HepG2 (cell line): ENCODE results near the gene TTC21B. TPM values are rescaled to one million over a fixed set of nuclear protein-coding genes. Genes with fewer than 3 reads are reported as not detected.
A peak's percentile ranks its signal among the peaks of the same experiment; 100 is the strongest.

Experiments
- ADNP ChIP-seq: sonication (generic); formaldehyde crosslinking; IDR thresholded peaks from 2 replicates; pipeline ENCODE4 v1.4.0; 2020; ENCODE audit warnings: missing genetic modification reagents
- CSRNP1 ChIP-seq: sonication (generic); formaldehyde crosslinking; IDR thresholded peaks from 2 replicates; pipeline ENCODE4 v1.8.1; 2023; ENCODE audit warnings: mild to moderate bottlenecking, missing genetic modification reagents
- FOXC1 ChIP-seq: sonication (generic); formaldehyde crosslinking; IDR thresholded peaks from 2 replicates; pipeline ENCODE4 v1.8.0; 2022; ENCODE audit warnings: mild to moderate bottlenecking, missing genetic modification reagents, borderline replicate concordance
- FOXP1 ChIP-seq, 2 experiments: fragments of 450-650 bp in 1 of 2; IDR thresholded peaks; 2 replicates each; pipeline ENCODE4 v1.6.1; 2017 to 2018; ENCODE audit warnings: antibody characterized with exemption in 1 of 2
- GFI1 ChIP-seq: sonication (generic); formaldehyde crosslinking; IDR thresholded peaks from 2 replicates; pipeline ENCODE4 v1.5.0; 2020; ENCODE audit warnings: missing genetic modification reagents, mild to moderate bottlenecking, borderline replicate concordance
- HMG20B ChIP-seq: conservative IDR thresholded peaks from 2 replicates; pipeline ENCODE4 v1.6.1; 2016; ENCODE audit warnings: missing genetic modification reagents, missing compliant biosample characterization
- NR2C2 ChIP-seq: sonication (generic); formaldehyde crosslinking; IDR thresholded peaks from 2 replicates; pipeline ENCODE4 v1.4.0; 2020; ENCODE audit warnings: missing genetic modification reagents, mild to moderate bottlenecking, moderate library complexity, borderline replicate concordance
- SAP130 ChIP-seq: IDR thresholded peaks from 2 replicates; pipeline ENCODE4 v1.6.1; 2016; ENCODE audit warnings: low read depth
- SOX13 ChIP-seq, 3 experiments: fragments of 450-650 bp in 1 of 3; sonication (generic) in 1 of 3; formaldehyde crosslinking in 1 of 3; IDR thresholded peaks in 2 of 3; conservative IDR thresholded peaks in 1 of 3; 2 replicates each; pipeline versions ENCODE4 v1.5.0 to v1.6.1; 2016 to 2020; ENCODE audit warnings: antibody characterized with exemption in 1 of 3, mild to moderate bottlenecking in 1 of 3, missing compliant biosample characterization in 1 of 3, missing genetic modification reagents in 1 of 3, moderate library complexity in 1 of 3
- SRF ChIP-seq: IDR thresholded peaks from 2 replicates; pipeline ENCODE4 v1.6.1; 2011; ENCODE audit warnings: mild to moderate bottlenecking, low read depth, low read length, moderate library complexity
- TBX2 ChIP-seq: sonication (generic); formaldehyde crosslinking; IDR thresholded peaks from 2 replicates; pipeline ENCODE4 v1.5.0; 2020; ENCODE audit warnings: missing genetic modification reagents, mild to moderate bottlenecking, borderline replicate concordance
- ZMYM4 ChIP-seq: sonication (generic); formaldehyde crosslinking; IDR thresholded peaks from 2 replicates; pipeline ENCODE4 v1.8.1; 2023; ENCODE audit warnings: mild to moderate bottlenecking, missing genetic modification reagents
- ZNF317 ChIP-seq: sonication (generic); formaldehyde crosslinking; IDR thresholded peaks from 2 replicates; pipeline ENCODE4 v1.5.0; 2020; ENCODE audit warnings: mild to moderate bottlenecking, missing genetic modification reagents
- ZNF335 ChIP-seq: sonication (generic); formaldehyde crosslinking; IDR thresholded peaks from 2 replicates; pipeline ENCODE4 v1.4.0; 2020; ENCODE audit warnings: missing genetic modification reagents
- ZNF549 ChIP-seq: sonication (generic); formaldehyde crosslinking; IDR thresholded peaks from 2 replicates; pipeline ENCODE4 v1.5.0; 2020; ENCODE audit warnings: missing genetic modification reagents
- ZNF564 ChIP-seq: sonication (generic); formaldehyde crosslinking; IDR thresholded peaks from 2 replicates; pipeline ENCODE4 v1.8.1; 2023; ENCODE audit warnings: mild to moderate bottlenecking, missing genetic modification reagents
- ZNF607 ChIP-seq: sonication (generic); formaldehyde crosslinking; IDR thresholded peaks from 2 replicates; pipeline ENCODE4 v1.5.1; 2020; ENCODE audit warnings: missing genetic modification reagents, mild to moderate bottlenecking, borderline replicate concordance
- ZNF652 ChIP-seq: IDR thresholded peaks from 2 replicates; pipeline ENCODE4 v1.6.1; 2016; ENCODE audit warnings: low read depth, borderline replicate concordance
- ZNF75D ChIP-seq: sonication (generic); formaldehyde crosslinking; IDR thresholded peaks from 2 replicates; pipeline ENCODE4 v1.8.1; 2023; ENCODE audit warnings: missing genetic modification reagents, mild to moderate bottlenecking, borderline replicate concordance
- polyA plus RNA-seq, 8 experiments: library from polyadenylated mRNA; depleted of rRNA in 3 of 8; stranded (reverse) in 7 of 8; unstranded in 1 of 8; fragments of >200 nt; fragmentation: Illumina TruSeq in 4 of 8; extraction: Trizol in 4 of 8; gene quantifications; 2 replicates each; pipeline versions ENCODE4 v1.2.1 to v1.2.3, GENCODE V29; 2011 to 2016; ENCODE audit warnings: low read depth in 4 of 8, missing spikeins in 1 of 8, mixed read lengths in 1 of 8; ENCODE audit not compliant: insufficient read depth in 1 of 8
- total RNA-seq, 5 experiments: library from RNA; depleted of rRNA; stranded (reverse); fragments of >200 nt; fragmentation: Illumina TruSeq; extraction: Trizol; gene quantifications; 2 replicates each; pipeline ENCODE4 v1.2.3, GENCODE V29; 2016; ENCODE audit warnings: low read depth in 1 of 5
- TF ChIP-seq, protein P1 (sequence below): sonication (generic); formaldehyde crosslinking; IDR thresholded peaks from 2 replicates; pipeline ENCODE4 v1.8.0; 2022; ENCODE audit warnings: mild to moderate bottlenecking, missing genetic modification reagents, moderate library complexity
- TF ChIP-seq, protein P2 (sequence below): sonication (generic); formaldehyde crosslinking; IDR thresholded peaks from 2 replicates; pipeline ENCODE4 v1.8.0; 2022; ENCODE audit warnings: mild to moderate bottlenecking, missing genetic modification reagents, borderline replicate concordance
- TF ChIP-seq, protein P3 (sequence below): fragments of 450-650 bp; IDR thresholded peaks from 2 replicates; pipeline ENCODE4 v1.6.1; 2017; ENCODE audit warnings: mild to moderate bottlenecking

Gene TTC21B
- total and polyA plus RNA-seq, 2 of the 13 experiments (the other 11 are each of a cell fraction or from before 2014, with no cell fraction given), result 39.1 to 67.1 TPM

DNA sequence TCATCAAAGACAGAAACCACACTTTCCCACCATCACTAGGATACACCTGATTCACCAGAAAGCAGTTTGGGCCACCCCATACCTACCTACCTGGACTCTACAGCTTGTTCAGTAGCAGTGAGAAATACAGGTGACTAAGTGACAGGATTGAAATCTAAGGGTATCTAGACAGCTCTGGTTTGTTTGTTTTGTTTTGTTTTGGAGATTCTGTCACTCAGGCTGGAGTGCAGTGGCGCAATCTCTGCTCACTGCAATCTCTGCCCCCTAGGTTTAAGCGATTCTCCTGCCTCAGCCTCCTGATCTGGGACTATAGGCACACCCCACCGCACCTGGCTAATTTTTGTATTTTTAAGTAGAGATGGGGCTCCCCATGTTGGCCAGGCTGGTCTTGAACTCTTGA lies 3.1 kb downstream of the TTC21B start (continued):
- TF ChIP-seq, protein P1, sequence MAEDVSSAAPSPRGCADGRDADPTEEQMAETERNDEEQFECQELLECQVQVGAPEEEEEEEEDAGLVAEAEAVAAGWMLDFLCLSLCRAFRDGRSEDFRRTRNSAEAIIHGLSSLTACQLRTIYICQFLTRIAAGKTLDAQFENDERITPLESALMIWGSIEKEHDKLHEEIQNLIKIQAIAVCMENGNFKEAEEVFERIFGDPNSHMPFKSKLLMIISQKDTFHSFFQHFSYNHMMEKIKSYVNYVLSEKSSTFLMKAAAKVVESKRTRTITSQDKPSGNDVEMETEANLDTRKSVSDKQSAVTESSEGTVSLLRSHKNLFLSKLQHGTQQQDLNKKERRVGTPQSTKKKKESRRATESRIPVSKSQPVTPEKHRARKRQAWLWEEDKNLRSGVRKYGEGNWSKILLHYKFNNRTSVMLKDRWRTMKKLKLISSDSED (CRISPR knock-in tag), result no peak
- TF ChIP-seq ZNF317 (CRISPR knock-in tag), result no peak
- TF ChIP-seq CSRNP1, result no peak
- TF ChIP-seq, protein P2, sequence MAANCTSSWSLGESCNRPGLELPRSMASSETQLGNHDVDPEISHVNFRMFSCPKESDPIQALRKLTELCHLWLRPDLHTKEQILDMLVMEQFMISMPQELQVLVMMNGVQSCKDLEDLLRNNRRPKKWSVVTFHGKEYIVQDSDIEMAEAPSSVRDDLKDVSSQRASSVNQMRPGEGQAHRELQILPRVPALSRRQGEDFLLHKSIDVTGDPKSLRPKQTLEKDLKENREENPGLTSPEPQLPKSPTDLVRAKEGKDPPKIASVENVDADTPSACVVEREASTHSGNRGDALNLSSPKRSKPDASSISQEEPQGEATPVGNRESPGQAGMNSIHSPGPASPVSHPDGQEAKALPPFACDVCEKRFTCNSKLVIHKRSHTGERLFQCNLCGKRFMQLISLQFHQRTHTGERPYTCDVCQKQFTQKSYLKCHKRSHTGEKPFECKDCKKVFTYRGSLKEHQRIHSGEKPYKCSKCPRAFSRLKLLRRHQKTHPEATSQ (CRISPR knock-in tag), result no peak
- TF ChIP-seq SOX13 (IDR thresholded peaks at IDR 0.05), result no peak
- peak in 1 of 2 experiments; percentile 19; a peak in 1 of 4 replicates for TF ChIP-seq SOX13 (CRISPR knock-in tag; conservative IDR thresholded peaks at IDR 0.05 in 1 of 2, IDR thresholded peaks at IDR 0.05 in 1 of 2)
- no peak for TF ChIP-seq ADNP (CRISPR knock-in tag)
- TF ChIP-seq FOXP1 (IDR thresholded peaks at IDR 0.05), result no peak
- TF ChIP-seq FOXP1 (CRISPR knock-in tag; IDR thresholded peaks at IDR 0.05), result peak; percentile 36; the same call in 1 of the 2 replicates
- no peak for TF ChIP-seq ZNF564 (CRISPR knock-in tag)
- no peak for TF ChIP-seq ZNF652 (CRISPR knock-in tag)
- no peak for TF ChIP-seq SRF
- TF ChIP-seq SAP130 (CRISPR knock-in tag), result peak; percentile 39
- no peak for TF ChIP-seq HMG20B (CRISPR knock-in tag)
- no peak for TF ChIP-seq FOXC1
- TF ChIP-seq, protein P3, sequence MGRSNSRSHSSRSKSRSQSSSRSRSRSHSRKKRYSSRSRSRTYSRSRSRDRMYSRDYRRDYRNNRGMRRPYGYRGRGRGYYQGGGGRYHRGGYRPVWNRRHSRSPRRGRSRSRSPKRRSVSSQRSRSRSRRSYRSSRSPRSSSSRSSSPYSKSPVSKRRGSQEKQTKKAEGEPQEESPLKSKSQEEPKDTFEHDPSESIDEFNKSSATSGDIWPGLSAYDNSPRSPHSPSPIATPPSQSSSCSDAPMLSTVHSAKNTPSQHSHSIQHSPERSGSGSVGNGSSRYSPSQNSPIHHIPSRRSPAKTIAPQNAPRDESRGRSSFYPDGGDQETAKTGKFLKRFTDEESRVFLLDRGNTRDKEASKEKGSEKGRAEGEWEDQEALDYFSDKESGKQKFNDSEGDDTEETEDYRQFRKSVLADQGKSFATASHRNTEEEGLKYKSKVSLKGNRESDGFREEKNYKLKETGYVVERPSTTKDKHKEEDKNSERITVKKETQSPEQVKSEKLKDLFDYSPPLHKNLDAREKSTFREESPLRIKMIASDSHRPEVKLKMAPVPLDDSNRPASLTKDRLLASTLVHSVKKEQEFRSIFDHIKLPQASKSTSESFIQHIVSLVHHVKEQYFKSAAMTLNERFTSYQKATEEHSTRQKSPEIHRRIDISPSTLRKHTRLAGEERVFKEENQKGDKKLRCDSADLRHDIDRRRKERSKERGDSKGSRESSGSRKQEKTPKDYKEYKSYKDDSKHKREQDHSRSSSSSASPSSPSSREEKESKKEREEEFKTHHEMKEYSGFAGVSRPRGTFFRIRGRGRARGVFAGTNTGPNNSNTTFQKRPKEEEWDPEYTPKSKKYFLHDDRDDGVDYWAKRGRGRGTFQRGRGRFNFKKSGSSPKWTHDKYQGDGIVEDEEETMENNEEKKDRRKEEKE, result no peak
- no peak for TF ChIP-seq NR2C2
- peak; percentile 72 for TF ChIP-seq TBX2
- TF ChIP-seq ZNF607 (CRISPR knock-in tag), result no peak
- TF ChIP-seq ZNF75D (CRISPR knock-in tag), result no peak
- peak; percentile 77; the same call in 1 of the 2 replicates for TF ChIP-seq GFI1 (CRISPR knock-in tag)
- peak; percentile 53; the same call in 1 of the 2 replicates for TF ChIP-seq ZMYM4 (CRISPR knock-in tag)
- no peak for TF ChIP-seq ZNF335 (CRISPR knock-in tag)
- TF ChIP-seq ZNF549 (CRISPR knock-in tag), result no peak
